HG02571 (cell line): Measurements from ENCODE around the gene FAM168B.

Source experiments
- ATAC-seq: cut with Tn5 transposase; IDR thresholded peaks from one replicate; pipeline ENCODE4 v1.9.1; 2021; ENCODE audit warnings: mild to moderate bottlenecking, moderate library complexity; ENCODE audit not compliant: unreplicated experiment

Gene FAM168B

DNA sequence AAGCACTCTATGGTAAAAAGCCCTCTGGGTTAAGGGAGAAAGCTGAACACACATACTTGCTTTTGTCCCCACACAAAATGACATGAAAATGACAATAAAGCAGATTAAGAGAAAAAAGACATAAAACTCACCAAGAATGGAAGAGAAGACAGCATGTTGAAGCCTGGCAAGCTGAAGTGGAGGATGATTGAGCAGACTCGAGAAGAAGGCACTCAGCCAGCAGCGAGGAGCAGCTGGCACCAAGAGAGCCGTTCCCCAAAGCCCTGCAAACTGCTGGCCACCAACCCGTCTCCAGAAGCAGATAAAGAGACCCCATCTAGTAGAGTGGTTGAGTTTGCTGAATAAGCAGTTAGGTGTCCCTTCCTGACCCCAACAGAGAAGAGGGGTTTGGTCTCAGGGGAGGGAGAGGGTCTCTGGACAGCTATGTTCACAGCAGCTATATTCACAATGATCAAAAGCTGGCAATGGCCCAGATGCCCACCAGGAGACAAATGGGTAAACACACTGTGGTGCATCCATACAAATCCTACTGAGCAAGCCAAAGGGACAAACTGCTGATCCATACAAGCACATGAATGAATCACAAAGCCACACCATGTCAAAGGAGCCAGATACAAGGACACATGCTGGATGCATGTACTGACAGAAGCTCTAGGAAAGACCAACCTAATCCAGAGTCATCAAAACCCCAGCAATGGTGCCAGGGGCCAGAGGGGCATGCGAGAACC, 36.9 kb downstream of the FAM168B start:
- no peak for ATAC-seq

DNA sequence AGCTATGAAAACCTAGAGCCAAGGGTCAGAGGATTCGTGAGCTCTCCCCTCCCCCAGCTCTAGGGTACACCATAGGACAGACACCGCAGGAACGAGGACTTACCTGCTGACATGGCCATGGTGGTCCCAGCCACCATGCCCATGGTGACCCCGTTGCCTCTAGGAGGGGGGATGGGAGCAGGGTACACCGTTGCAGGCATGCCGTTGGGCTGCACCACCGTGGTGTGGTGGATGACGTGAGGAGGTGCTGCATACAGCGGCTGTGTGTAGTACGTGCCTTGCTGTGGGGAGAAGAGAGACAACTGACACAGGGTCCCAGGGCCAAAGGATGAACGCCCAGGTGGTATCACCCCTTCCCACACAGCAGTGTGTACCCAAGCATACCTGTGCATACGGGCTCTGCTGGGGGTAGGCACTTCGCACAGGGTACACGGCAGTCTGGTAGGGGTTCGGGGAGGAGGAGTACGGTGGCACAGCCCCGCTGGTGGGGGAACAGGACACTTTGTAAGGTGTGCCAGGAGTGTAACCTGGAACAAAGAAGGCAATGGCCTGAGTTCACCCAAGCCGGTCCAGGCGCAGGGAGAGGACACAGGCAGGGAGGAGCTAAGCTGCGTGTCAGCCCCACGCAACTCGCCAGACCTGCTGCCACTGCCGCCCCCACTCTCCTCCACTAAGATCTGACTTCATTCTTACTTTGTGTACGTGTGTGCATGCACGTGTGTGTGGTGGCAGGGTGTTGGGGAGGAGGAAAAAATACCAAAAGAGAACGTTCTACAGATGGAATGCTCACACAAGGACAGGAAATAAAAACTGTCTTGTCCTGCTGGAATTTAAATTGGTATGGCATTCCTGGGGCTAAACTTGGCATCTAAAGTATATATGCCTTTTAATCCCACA, 37.8 kb downstream of the FAM168B start:
- no peak for ATAC-seq

DNA sequence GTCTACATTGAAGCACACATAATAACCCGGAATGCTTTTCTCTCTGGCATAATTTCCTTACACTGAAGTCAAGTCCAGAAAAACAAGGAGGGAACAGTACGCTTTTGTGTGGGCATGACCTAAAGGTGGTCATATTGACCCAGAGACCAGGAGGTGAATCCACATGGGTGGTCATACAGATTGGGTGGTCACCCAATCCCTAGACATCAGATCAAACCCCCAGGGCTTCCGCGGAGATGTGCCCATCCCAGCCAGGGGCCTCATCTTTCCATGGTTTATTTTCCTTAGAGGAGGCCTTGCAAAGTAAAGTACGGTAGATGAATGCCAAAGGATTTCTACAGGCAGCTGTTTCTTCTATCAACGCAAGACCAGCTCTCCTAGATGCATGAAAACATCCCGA, 38.8 kb downstream of the FAM168B start:
- ATAC-seq = no peak

GRCh38 chr2:131052741-131053263, 40.5 kb downstream of the FAM168B start:
- no peak for ATAC-seq

DNA sequence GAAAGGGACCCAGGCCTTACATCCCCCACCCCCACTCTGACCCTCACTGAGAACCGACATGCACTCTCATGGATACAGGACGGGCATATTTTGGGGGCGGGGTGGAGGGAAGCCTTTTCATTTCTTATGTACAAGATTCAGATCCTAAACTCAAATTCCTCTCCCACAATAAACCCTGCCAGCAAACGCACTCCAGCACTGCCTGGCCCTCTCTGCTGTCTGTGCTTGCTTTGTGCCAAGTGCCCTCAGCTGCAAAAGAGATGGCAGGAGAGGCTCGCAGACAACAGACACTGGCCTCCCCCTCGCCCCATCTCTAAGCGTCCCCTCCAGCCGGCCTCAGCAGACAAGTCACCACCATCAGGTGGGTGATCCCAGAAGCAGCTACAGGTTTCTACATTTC, 42.4 kb downstream of the FAM168B start:
- ATAC-seq = no peak

- ATAC-seq = no peak
Observed at GRCh38 chr2:131049150-131049718, 44.0 kb downstream of the FAM168B start.

GRCh38 chr2:131048641-131049040, 44.6 kb downstream of the FAM168B start:
- ATAC-seq = no peak

DNA sequence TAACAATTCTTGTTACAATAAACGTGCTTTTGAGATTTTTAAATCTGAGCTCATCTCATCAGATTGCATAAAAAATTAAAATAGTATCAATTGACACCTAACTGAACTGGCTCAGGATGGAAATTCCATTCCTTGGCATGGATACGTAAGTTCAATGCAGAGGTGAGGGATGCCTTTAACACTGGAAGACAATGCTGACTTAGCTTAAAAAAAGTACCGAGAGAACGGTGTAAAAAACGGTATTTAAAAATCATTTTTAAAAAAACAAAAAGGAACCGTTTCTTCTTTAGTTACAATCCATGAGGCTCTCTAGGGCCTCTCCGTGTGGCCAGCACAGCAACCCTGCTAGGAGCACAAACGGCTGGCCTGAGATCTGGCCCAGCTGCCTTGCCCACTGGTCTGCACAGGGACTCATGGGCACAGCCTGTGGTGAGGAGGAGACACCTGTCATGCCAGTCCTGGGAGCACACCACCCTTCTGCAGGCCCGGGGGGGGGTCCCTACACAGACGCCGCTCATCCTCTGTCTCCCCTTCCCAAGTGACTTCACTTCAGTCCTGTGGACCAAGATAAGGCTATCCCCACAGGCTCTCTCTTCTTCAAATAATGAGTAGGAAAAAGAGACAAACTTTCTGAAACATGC, 45.2 kb downstream of the FAM168B start:
- no peak for ATAC-seq

DNA sequence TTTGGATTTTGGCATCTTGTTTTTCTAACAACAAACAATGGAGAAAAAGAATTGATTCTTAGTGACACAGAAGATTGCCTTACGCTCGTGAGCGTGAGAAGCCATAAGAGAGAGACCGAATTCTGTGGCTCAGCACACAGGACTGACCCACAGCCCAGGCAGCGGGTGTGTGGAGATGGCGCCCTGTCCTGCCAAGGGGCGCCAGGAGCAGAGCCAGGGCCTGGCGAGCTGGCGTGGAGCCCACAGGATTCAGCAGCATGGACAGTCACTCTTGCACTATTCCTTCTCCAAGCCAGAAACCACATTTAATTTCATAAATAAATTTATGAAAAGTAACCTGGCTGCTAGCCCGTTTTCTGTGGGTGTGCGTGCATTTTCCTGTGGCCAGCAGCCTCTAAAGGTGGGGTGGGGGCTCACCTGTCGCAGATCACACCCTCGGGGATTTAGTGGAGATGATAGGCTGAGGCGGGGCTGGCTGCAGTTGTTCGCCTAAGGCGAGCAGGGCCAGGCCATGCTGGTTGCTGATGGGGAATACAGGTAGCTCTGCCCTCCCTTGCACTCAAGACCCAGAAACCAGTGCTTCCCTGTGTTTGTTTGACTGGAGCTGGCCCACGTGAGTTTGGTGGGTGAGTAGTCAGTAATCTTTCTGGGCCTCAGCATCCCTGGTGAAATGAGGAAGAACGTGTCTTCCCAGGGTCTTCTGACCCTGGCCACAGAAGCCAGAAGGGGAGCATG, 46.2 kb downstream of the FAM168B start:
- no peak for ATAC-seq

DNA sequence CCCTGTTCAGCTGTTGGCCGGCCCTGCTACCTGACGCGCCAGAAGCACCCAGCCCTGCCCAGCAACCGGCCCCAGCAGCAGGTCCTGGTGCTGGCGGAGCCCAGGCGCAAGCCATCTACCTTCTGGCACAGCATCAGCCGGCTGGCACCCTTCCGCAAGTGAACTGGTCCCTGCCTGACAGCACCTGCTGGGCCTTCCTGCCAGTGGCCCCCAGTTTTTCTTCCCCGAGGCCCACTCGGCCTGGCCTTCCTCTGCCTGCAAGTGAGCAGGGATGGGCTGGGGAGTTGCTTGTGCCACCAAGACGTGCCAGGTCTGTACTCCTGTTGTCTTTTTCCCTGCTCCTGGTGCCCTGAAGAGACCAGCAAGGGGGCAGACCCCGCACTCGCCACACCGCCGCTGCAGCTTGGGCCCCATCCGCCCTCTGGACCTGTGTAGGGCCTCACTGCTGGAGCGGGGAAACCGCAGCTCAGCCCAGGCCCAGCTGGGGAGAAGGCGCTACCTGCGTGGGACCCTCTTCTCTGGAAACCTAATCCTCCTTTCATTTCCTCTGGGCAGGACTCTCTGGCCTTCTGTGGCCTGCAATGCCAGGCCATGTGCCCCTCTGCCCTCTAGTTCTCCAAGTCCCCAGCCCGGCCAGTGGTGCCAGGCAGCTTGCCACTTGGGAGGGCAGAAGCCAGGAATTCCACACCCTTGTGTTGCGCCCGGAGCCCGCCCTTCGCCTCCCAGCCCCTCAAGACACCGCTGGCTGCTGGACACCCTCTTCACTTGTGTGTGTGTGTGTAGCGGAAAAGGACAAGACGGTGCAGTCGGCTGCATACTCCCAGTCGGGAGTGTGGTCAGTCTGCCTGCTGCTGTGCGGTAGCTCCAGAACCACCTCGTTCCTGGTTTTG, 47.0 kb downstream of the FAM168B start:
- ATAC-seq = no peak

GRCh38 chr2:131045286-131046027, 47.8 kb downstream of the FAM168B start:
- no peak for ATAC-seq

GRCh38 chr2:131044757-131045150, 48.5 kb downstream of the FAM168B start:
- ATAC-seq = no peak

DNA sequence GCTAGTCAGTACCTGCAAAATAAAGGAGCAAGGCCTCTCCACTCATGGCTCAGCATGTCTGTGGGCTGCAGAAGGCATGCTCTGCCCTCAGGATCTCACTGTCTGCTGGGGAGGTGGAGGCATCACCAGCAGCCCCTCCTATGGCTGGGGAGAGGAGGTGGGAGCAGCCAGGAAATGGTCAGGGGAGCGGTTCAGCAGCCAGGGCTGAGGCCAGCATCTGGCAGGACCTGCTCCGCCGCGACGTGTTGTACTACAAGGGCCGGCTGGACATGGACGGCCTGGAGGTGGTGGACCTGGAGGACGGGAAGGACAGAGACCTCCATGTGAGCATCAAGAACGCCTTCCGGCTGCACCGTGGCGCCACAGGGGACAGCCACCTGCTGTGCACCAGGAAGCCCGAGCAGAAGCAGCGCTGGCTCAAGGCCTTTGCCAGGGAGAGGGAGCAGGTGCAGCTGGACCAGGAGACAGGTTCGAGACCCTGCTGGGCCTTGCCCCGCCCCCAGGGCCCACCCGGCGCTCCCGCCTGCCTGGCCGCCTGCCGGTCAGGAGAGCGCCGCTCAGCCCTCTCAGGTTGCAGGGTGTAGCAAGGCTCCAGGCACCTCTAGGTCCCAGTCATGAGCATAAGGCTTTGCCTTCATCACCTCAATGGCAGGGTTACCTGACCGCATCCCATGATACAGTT, 49.0 kb downstream of the FAM168B start:
- ATAC-seq = no peak

DNA sequence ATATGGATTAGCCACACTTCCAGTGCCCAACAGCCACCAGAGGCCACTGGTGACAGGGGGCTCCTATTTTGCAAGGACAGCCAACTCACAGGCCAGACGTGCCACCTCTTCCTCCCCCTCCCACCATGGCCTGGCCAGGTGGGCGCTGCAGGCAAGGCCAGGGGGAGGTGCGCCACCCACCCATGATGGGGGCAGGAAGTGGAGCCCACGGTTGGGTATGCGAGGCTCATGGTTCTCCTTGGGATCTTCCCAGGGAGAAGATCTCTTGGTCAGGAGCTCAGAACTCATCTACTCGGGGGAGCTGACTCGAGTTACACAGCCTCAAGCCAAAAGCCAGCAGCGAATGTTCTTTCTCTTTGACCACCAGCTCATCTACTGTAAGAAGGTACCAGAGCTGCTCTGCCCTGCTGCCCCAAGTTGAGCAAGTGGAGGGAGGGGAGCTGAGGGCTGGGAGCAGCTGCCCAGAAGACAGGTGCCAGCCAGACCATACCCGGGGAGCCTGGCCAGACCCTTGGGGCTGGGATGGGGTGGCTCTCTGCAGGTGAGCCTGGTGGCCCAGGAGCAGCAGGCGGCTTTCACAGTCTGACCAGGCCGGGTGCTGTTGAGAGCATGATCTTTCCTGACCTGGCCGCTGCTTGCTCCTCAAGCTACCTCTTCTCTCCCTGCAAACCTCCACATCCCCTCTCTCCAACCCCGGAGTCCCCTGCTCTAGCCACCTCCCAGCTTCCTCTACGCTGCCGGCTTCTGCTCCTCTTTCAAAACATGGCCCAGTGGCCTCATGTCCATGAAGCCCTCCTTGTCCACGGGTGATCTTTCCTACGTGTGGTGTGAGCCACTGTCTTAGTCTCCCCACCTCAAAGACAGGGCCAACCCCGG, 49.8 kb downstream of the FAM168B start:
- no peak for ATAC-seq

DNA sequence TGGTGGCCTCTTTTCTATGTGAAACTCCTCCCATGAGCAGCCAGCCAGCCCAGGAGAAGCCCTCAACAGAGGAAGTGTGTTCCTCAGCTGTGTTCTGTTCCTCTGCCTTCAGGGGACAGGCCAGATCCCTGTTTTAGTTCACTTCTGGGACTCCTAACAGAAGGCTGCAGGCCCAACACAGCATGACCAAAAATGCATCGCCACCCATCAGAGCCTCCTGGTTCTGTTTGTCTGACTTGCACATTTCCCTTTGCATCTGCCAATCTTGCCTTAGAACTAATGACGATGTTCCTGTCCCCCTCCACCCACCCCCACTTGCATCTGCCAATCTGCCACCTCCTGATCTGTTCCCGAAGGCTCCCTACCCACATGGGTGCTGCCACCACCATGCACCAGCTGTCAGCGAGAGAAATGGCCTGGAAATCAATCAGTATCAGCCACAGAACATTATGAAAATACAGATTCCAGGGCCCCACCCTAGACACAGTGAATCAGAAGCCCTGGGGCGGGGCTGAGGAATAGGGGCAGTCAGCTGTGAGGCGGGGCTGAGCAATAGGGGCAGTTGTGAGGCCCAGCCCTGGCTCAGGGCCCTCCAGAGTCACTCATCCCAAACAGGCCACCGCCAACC, 51.0 kb downstream of the FAM168B start:
- ATAC-seq = no peak

DNA sequence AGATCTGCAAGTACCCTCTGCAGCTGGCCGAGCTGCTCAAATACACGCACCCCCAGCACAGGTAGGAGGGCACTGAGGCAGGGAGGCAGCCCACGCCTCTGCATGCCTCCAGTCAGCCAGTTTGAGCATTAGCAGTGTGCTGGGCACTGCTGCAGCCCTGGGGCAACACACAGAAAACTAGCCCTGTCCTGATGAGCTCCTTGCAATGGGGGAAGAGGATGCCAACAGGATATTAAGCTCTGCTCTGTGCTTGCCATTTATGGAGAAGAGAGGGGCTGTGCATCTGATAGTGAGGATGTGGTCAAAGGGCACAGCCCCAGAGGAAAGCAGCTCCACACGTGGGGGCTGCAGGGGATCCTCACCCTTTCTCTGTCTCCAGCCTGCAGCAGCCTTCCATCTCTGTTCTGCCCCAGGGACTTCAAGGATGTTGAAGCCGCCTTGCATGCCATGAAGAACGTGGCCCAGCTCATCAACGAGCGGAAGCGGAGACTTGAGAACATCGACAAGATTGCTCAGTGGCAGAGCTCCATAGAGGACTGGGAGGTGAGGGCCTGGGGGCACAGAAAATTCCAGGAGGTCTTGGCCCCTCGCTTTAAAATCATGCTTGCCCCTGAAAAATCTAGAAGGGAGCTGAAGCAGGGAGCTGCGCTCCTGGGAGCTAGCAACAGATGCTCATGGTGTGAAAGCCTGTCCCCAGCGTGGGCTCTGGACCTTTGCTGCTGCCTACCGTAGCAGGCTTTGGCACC, 51.7 kb downstream of the FAM168B start:
- no peak for ATAC-seq
